ENCODE measurements around the gene SFRP5. TPM values are rescaled to one million over a fixed set of nuclear protein-coding genes. Genes with fewer than 3 reads are reported as not detected.

The SFRP5 gene
- total RNA-seq, 2 donors from 2014 or later = 0.41 to 1.8 TPM

DNA sequence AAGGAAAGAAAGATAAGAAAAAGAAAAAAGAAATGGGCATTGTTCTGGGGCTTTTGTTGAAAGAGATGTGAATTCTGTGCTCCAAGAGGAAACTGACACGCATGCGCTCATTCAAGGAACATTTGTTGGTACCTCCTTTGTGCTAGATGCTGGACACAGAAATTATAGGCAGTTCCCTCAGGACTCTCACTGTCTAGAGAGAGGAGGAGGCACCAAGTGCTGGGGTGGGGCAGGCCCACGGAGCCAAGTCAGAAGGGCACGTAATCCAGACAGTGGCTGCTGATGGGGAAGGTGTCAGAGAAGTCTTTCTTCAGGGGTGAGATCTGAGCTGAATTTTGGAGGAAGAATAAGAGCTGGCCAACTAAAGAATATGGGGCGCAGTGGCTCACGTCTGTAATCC, 37.8 kb downstream of the SFRP5 start:
- TF ChIP-seq, protein P1, sequence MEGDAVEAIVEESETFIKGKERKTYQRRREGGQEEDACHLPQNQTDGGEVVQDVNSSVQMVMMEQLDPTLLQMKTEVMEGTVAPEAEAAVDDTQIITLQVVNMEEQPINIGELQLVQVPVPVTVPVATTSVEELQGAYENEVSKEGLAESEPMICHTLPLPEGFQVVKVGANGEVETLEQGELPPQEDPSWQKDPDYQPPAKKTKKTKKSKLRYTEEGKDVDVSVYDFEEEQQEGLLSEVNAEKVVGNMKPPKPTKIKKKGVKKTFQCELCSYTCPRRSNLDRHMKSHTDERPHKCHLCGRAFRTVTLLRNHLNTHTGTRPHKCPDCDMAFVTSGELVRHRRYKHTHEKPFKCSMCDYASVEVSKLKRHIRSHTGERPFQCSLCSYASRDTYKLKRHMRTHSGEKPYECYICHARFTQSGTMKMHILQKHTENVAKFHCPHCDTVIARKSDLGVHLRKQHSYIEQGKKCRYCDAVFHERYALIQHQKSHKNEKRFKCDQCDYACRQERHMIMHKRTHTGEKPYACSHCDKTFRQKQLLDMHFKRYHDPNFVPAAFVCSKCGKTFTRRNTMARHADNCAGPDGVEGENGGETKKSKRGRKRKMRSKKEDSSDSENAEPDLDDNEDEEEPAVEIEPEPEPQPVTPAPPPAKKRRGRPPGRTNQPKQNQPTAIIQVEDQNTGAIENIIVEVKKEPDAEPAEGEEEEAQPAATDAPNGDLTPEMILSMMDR (IDR thresholded peaks at IDR 0.05) = no peak
- no peak for DNase-seq (ENCODE audit: low spot score)
- Histone ChIP-seq H3K4me3 (no peak overlapping the region), H3K4me1 (ENCODE audit: control insufficient read depth in 1 of 2, low read depth in 2 of 2) (peaks cover 12 to 24% of the 10 kb centered on the region in 2 donors), H3K9me3 (no peaks in the 10 kb centered on the region), H3K27me3 (replicated peaks; ENCODE audit: insufficient read depth) (no peaks in the 10 kb centered on the region), H3K27ac (no peak overlapping the region), H3K36me3 (no peaks in the 10 kb centered on the region)
- no peak for ATAC-seq (ENCODE audit: insufficient number of reproducible peaks, low FRiP score, low read depth)

DNA sequence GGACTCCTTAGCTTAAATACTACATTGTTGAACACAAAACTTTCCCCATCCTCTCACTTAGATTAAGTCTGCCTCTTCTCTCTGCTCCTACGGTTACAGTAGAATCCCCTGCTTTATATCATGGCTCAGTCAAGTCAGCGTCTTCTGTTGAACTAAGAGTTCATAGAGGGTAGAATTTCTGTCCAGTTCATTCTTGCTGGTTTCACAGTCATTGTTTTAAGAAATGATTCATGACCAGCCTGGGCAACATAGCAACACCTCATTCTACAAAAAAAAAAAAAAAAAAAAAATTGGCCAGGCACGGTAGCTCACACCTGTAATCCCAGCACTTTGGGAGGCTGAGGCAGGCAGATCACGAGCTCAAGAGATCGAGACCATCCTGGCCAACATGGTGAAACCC, 38.5 kb downstream of the SFRP5 start:
- H3K27ac ChIP-seq = no peak overlapping the region
- TF ChIP-seq, protein P1 (IDR thresholded peaks at IDR 0.05) = no peak
- H3K36me3 ChIP-seq = no peaks in the 10 kb centered on the region
- no peaks in the 10 kb centered on the region for H3K27me3 ChIP-seq (replicated peaks; ENCODE audit: insufficient read depth)
- no peak for ATAC-seq (ENCODE audit: insufficient number of reproducible peaks, low FRiP score, low read depth)
- no peaks in the 10 kb centered on the region for H3K9me3 ChIP-seq
- no peak for DNase-seq (ENCODE audit: low spot score)
- H3K4me3 ChIP-seq = no peak overlapping the region
- H3K4me1 ChIP-seq (ENCODE audit: control insufficient read depth in 1 of 2, low read depth in 2 of 2) = peaks cover 7 to 16% of the 10 kb centered on the region in 2 donors

GRCh38 chr10:97732052-97732359, 39.8 kb downstream of the SFRP5 start:
- H3K27me3 ChIP-seq (replicated peaks; ENCODE audit: insufficient read depth) = no peaks in the 10 kb centered on the region
- TF ChIP-seq, protein P1 (IDR thresholded peaks at IDR 0.05) = no peak
- H3K4me3 ChIP-seq = no peak overlapping the region
- no peak for ATAC-seq (ENCODE audit: insufficient number of reproducible peaks, low FRiP score, low read depth)
- H3K9me3 ChIP-seq = no peaks in the 10 kb centered on the region
- peaks cover 3 to 18% of the 10 kb centered on the region in 2 donors for H3K4me1 ChIP-seq (ENCODE audit: control insufficient read depth in 1 of 2, low read depth in 2 of 2)
- H3K36me3 ChIP-seq = no peaks in the 10 kb centered on the region
- H3K27ac ChIP-seq = no peak overlapping the region
- DNase-seq (ENCODE audit: low spot score) = no peak

DNA sequence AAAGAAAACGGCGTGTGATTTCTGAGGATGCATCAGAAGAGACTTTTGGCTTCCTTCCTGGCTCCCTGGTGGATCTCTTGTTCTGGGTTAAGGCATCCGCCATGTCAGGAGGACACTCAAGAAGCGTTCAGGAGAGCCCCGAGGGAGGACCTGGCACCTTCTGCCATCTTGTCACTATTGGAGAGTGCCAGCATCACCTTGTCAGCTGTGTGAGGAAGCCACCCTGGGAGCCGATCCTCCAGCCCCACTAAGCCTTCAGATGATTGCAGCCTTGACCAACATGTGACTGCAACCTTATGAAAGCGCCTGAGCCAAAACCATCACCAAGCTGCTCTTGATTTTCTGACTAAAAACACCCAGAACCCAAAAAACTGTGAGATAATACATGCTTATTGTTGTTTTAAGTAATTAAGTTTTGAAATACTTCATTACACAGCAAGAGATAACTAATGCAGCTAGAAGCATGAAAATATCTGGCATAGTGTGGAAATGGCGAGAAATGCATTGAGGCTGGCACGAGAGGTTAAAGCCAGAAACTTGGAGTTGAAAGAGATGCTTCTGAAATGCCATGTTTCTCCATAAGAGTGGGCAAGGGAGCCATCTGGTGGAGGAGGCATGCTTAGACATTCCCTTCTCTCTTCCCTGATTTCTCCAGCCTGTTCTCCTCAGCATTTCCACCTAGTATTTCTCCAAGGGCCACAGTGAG, 40.3 kb downstream of the SFRP5 start:
- Histone ChIP-seq H3K4me1 (ENCODE audit: control insufficient read depth in 1 of 2, low read depth in 2 of 2) (peaks cover 7 to 20% of the 10 kb centered on the region in 2 donors), H3K9me3 (no peaks in the 10 kb centered on the region), H3K27ac (no peak overlapping the region), H3K27me3 (replicated peaks; ENCODE audit: insufficient read depth) (no peaks in the 10 kb centered on the region), H3K36me3 (no peaks in the 10 kb centered on the region), H3K4me3 (no peak overlapping the region)
- no peak for ATAC-seq (ENCODE audit: insufficient number of reproducible peaks, low FRiP score, low read depth)
- TF ChIP-seq, protein P1 (IDR thresholded peaks at IDR 0.05) = peak; percentile 82
- DNase-seq (ENCODE audit: low spot score) = no peak

DNA sequence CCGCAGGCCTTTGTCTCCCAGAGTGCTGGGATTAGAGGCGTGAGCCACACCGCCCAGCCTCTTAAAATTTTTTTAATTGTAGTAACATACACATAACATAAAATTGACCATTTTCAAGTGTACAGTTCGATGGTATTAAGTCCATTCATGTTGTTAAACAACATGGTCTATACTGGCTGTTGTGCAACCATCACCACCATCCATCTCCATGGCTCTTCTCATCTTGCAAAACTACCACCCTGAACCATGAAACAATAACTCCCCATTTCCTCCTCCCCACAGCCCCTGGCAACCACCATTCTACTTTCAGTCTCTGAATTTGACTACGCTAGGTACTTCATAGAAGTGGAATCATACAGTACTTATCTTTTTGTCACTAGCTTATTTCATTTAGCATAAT, 42.8 kb downstream of the SFRP5 start:
- Histone ChIP-seq H3K9me3 (no peaks in the 10 kb centered on the region), H3K27ac (no peak overlapping the region), H3K4me1 (ENCODE audit: control insufficient read depth in 1 of 2, low read depth in 2 of 2) (peaks cover 8 to 27% of the 10 kb centered on the region in 2 donors), H3K4me3 (no peak overlapping the region), H3K27me3 (replicated peaks; ENCODE audit: insufficient read depth) (no peaks in the 10 kb centered on the region), H3K36me3 (no peaks in the 10 kb centered on the region)
- TF ChIP-seq, protein P1 (IDR thresholded peaks at IDR 0.05) = no peak
- DNase-seq (ENCODE audit: low spot score) (no peak), ATAC-seq (ENCODE audit: insufficient number of reproducible peaks, low FRiP score, low read depth) (no peak)
